ENCODE results near the gene OSM.

DNA sequence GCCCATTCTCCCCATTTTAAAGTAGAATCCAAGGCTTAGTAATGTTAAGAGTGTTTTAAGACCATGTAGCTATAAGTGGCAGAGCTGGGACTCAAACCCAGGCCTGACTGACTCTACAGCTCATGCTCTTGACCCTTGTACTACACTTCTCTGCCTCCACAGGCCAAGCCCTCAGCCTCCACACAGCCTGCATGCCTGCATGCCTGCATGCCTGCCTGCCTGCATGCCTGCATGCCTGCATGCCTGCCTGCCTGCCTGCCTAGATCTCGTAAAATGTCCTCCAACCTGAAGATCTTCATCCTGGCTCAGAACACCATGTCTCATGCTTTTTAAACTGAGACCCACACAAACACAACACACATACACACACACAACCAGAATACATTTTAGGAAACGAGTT lies 41.4 kb upstream of the OSM start:
- TF ChIP-seq NR3C1 (IDR thresholded peaks at IDR 0.05): no peak
- no peak for TF ChIP-seq CEBPB (IDR thresholded peaks at IDR 0.05)
- no peak for TF ChIP-seq BCL3 (IDR thresholded peaks at IDR 0.05)
- TF ChIP-seq CTCF (IDR thresholded peaks at IDR 0.05): no peak
- TF ChIP-seq POLR2A (IDR thresholded peaks at IDR 0.05; ENCODE audit: low read length): no peak
- no peak for TF ChIP-seq POLR2AphosphoS2 (conservative IDR thresholded peaks at IDR 0.05; ENCODE audit: low read length)
- TF ChIP-seq RAD21 (conservative IDR thresholded peaks at IDR 0.05 in 1 of 2, IDR thresholded peaks at IDR 0.05 in 1 of 2): no peak
- no peak for TF ChIP-seq ESRRA (IDR thresholded peaks at IDR 0.05; ENCODE audit: borderline replicate concordance, low read length)
- no peak for TF ChIP-seq REST (IDR thresholded peaks at IDR 0.05)

Data from A549 (cell line).